Stimulated activated CD8-positive, alpha-beta memory T cell treated with anti-CD3 and anti-CD28 coated beads, Interleukin-4, amount 100 ng/mL, for 48 hours (primary cell): Measurements from ENCODE around the gene COMT.

Experiments used
- DNase-seq: peaks from one replicate; pipeline ENCODE4 v3.0.0-alpha.2; 2020

Gene COMT

GRCh38 chr22:19971276-19972124 lies 29.9 kb downstream of the COMT start:
- no peak for DNase-seq

- DNase-seq = no peak
Measured at GRCh38 chr22:19972251-19972650, 30.7 kb downstream of the COMT start.

- no peak for DNase-seq
Measured at GRCh38 chr22:19972652-19973550, 31.3 kb downstream of the COMT start.

- DNase-seq = no peak
Measured at GRCh38 chr22:19973551-19974267, 32.1 kb downstream of the COMT start.

GRCh38 chr22:19974268-19974861 lies 32.8 kb downstream of the COMT start:
- DNase-seq = no peak

- DNase-seq = no peak
Measured at GRCh38 chr22:19974935-19975706, 33.5 kb downstream of the COMT start.

- DNase-seq = no peak
Measured at GRCh38 chr22:19975707-19976035, 34.1 kb downstream of the COMT start.

GRCh38 chr22:19976671-19977070 lies 35.1 kb downstream of the COMT start:
- DNase-seq = no peak

DNA sequence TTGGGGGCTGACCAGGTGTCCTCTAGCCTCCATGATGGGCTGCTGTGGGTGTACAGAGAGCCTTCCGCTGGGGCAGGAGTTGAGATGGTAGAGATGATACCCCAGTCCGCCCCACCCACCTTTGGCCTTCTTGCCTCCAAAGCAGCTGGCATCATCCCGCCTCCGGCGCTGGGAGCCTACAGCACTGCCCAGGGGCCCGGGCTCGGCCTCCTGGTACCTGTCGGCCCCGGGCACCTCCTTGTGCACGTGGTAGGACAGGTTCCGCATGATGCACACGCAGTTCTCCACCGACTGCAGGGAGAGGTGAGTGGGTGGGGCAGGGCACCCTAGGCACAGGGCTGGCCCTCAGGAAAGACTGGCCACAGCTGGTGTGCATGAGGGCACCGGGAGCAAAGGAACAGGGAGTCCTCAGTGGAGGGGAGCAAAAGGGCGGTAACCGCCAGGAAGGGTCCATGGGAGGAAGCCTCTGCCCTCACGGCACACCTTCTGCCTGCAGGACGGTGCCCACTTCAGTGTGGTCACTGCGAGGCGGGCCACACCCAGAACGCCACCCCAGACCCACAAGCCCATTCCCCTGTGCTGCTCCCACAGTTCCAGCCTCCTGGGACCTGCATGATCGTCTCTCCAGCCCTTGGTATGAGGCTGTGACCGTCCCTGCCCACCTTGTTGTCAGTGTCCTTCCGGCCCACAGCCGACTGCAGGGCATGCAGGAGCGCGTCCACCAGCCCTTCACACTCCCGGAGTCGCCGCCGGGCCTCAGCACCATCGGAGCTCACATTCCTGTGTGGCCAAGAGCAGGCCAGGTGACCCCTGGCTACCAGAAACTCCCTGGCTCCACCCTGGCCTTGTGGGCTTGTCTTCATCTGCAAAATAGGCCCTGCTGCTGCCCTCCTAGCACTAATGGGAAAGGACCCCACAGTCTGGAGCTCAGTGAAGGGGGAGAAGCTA lies 36.0 kb downstream of the COMT start:
- DNase-seq = no peak

- DNase-seq = no peak
Measured at GRCh38 chr22:19978748-19979147, 37.2 kb downstream of the COMT start.

DNA sequence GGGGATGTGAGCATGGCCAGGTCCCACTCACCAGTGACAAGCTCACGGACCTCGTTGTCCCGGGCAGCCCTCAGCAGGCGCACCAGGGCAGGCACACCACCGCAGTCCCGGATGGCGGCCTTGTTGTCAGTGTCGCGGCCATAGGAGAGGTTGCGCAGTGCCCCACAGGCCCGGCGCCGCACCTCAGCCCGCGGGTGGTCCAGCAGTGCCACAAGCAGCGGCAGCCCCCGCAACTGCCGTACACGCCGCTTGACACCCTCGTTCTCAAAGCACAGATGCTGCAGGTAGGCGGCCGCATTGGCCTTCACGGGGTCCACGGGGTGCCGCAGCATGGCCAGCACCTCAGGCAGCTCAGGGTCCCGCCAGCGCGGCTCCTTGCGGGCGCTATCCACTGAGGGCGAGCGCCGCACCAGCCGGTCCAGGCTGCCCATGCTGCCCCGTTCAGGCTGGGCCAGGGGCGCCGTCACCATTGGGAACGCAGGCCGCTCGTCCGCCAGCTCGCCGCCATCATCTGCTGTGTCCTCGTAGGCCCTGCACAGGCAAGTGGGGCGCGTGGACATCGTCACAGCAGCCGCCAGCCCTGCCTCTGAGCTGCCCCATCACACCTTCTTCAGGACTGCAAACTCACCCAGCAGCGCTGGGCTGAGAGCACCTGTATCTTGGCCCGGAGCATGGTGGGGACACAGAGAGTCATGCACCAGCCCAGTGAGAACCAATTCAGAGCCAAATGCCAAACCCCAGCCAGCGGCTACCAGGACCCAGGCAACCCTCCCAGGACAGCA lies 38.3 kb downstream of the COMT start:
- DNase-seq = no peak

DNA sequence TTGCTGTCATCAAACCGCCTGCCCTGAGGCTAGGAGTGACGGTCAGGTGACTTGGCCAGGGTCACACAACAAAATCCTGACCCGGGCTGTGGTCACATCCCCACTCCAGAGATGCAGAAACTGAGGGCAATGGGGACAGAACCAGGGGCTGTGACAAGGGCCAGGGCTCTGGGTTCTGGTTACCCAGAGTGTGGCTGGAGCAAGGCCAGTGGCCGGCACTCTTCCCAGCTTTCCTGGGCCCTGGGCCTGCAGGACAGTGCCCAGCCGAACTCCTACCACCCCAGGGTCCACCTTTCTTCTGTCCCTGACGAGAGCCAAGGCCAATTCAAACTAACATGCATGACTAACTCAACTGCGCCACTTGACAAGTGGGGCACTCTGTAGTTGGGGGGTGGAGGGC lies 39.2 kb downstream of the COMT start:
- DNase-seq = no peak

- DNase-seq = no peak
Measured at GRCh38 chr22:19981171-19981960, 39.8 kb downstream of the COMT start.

DNA sequence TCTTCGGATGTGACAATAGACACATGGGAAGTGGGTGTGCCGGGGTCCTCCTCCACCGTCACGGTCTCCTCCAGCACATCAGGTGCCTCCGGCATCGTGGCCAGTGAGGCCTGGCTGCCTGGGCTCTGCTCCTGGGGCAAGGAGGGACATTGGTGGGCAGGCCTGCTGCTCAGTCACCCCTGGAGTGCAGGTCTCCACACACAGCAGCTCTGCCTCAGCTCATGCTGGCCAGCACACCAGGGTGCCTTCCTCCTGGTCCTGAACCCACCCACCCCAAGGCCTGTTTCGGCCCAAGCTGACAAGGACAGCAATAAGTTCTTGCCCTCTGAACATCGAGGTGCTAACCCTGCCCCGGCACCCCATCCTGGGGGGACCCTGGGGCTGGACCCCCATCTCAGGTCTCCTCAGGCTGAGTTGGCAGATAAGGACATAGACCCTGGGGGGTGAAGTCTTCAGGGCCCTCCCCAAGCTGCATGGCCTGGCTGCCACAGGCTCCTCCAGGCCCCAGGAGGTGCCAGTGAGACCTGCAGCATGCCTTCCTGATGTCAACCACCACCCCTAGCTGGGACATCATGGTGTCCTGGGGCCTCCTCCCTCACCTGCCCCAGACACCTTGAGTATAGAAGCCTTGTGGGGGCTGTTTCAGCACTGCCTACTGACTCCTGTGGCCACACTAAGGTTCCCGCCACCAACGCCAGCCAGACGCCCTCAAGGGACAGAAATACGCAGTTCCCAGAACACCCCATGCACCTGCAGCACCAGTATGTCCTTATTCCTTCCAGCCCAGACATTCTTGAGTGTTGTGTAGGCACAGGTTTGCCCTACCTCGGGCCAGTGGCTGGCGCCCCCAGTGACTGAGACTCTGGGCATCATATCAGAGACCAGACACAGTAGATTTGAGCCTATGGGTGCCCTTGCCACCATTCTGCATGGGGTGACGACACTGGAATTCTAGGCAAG lies 40.7 kb downstream of the COMT start:
- no peak for DNase-seq

DNA sequence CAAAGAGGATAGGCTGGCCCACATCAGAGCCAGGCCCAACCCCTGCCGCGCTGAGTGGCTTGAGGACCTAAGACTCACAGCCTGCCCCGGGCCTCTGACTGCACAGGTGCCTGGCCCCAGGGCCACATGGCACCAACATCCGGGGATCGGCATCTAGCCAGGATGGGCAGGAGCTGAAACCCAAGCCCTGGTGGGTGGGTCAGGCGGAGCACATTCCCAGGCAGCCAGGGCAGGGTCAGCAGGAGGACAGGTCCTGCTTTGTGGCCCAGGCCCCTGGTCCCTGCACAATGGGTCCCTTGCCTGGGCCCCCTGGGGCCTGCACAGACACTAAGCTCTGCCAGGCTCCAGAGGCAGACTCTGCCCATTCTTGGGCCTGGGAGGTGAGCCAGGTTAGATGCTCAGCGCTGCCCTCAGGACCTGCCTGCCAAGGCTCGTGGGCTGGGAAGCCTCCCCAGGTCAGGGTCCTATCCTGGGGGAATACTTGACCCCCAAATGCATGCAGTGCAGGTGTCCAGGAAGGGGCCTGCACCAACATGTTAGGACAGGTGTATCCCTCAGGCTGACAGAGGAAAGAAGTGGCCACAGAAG lies 41.5 kb downstream of the COMT start:
- DNase-seq = no peak

DNA sequence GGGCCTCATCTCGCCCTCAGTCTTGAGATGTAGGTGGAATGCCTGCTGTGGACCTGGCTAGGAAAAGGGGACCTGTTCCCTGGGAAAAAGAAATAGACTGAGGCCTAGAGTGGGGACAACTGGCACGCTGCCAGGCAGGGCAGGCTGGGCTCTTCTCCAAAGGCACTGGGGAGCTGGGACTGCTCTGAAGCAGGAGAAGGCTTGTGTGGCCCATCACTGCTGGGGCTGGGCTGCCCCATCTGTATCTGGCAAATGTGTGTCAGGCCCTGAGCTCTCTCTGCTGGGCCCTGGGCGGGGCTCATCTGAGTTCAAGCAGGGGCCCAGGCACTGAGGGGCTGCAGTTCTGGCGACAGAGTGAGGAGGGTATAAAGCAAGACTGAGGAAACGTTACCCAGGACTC lies 42.2 kb downstream of the COMT start:
- no peak for DNase-seq

DNA sequence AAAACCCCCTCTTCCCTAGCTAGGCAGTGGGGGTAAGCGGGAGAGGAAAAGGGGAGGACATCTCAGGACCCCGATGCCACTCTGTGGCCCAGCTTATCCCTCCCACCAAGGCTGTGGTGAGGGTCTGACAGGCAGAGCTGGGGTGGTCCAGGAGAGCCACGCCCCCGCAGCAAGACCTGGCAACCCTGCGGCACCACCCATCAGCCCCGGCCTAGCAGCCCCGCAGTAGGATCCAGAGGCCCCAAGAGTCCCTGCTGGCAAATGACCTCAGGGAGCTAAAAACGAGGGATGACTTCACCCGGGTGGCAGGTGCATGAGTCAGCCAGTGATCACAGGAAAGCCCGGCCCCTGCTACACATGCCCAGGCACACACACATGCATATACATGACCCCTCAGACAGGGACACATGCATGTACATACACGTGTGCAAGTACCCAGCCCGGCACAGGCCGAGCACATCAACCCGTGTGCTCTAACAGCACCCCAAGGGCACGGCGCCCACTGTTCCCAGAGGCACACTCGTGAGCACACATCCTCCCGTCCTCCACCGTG lies 42.7 kb downstream of the COMT start:
- DNase-seq = no peak
